K562 (cell line): ENCODE results near the gene MYLIP. TPM values are rescaled to one million over a fixed set of nuclear protein-coding genes. Genes with fewer than 3 reads are reported as not detected.

Experiments used
- ARNT ChIP-seq, 2 experiments: fragments of 450-650 bp; IDR thresholded peaks; 2 replicates each; pipeline ENCODE4 v1.6.1; 2016; ENCODE audit warnings: mild to moderate bottlenecking in 1 of 2
- HINFP ChIP-seq: fragments of 450-650 bp; conservative IDR thresholded peaks from 2 replicates; pipeline ENCODE4 v1.6.1; 2016; ENCODE audit warnings: missing genetic modification characterization, low read depth, mild to moderate bottlenecking, control low read depth, missing compliant biosample characterization
- RBM17 ChIP-seq: fragments of 200-400 bp; formaldehyde crosslinking; IDR thresholded peaks from 2 replicates; pipeline ENCODE4 v1.6.1; 2017; ENCODE audit warnings: low read depth, mild to moderate bottlenecking, low read length, borderline replicate concordance
- REST ChIP-seq, 2 experiments: fragments of 450-650 bp; formaldehyde crosslinking in 1 of 2; IDR thresholded peaks; 2 replicates each; pipeline versions ENCODE4 v1.4.0 to v1.6.1; 2014 to 2020; ENCODE audit warnings: mild to moderate bottlenecking in 2 of 2, borderline replicate concordance in 1 of 2, low read depth in 1 of 2
- TEAD4 ChIP-seq, 2 experiments: sonication (generic) in 1 of 2; formaldehyde crosslinking in 1 of 2; IDR thresholded peaks; 2 replicates each; pipeline versions ENCODE4 v1.6.1 to v1.8.0; 2012 to 2022; ENCODE audit warnings: borderline replicate concordance in 1 of 2, inconsistent platforms in 1 of 2, low read length in 1 of 2, mild to moderate bottlenecking in 1 of 2, missing genetic modification reagents in 1 of 2
- ZFP91 ChIP-seq: sonication (generic); formaldehyde crosslinking; IDR thresholded peaks from 2 replicates; pipeline ENCODE4 v1.8.0; 2022; ENCODE audit warnings: mild to moderate bottlenecking, missing genetic modification reagents
- ZNF511 ChIP-seq: sonication (generic); formaldehyde crosslinking; IDR thresholded peaks from 2 replicates; pipeline ENCODE4 v1.8.0; 2022; ENCODE audit warnings: mild to moderate bottlenecking, missing genetic modification reagents
- ZNF740 ChIP-seq, 3 experiments: fragments of 200-800 bp in 1 of 3; sonication (Bioruptor generic) in 1 of 3; sonication (generic) in 1 of 3; formaldehyde crosslinking in 1 of 3; IDR thresholded peaks; 2 replicates each; pipeline versions ENCODE4 v1.6.1 to v1.8.0; 2016 to 2022; ENCODE audit warnings: mild to moderate bottlenecking in 2 of 3, missing compliant biosample characterization in 2 of 3, missing genetic modification characterization in 2 of 3, missing genetic modification reagents in 1 of 3
- polyA plus RNA-seq, 8 experiments: library from polyadenylated mRNA; depleted of rRNA in 4 of 8; stranded (reverse) in 5 of 8; unstranded in 3 of 8; fragments of >200 nt; fragmentation: Nextera tagmentation in 2 of 8; fragmentation: Illumina TruSeq in 1 of 8; extraction: Ambion mirVana in 2 of 8; extraction: Trizol in 1 of 8; gene quantifications; 2 replicates each; pipeline versions ENCODE4 v1.2.1 to v1.2.3, GENCODE V29; 2011 to 2014; ENCODE audit warnings: inconsistent platforms in 1 of 8, missing spikeins in 1 of 8
- total RNA-seq, 7 experiments: library from RNA; depleted of rRNA in 6 of 7; stranded (reverse); fragments of >200 nt in 6 of 7; fragmentation: Illumina TruSeq in 2 of 7; extraction: Trizol in 2 of 7; gene quantifications; 2 replicates each; pipeline versions ENCODE4 v1.2.1 to v1.2.3, GENCODE V29; 2011 to 2021; ENCODE audit warnings: low replicate concordance in 1 of 7
- TF ChIP-seq, protein P1 (sequence below): IDR thresholded peaks from 3 replicates; pipeline ENCODE4 v1.6.1; 2011; ENCODE audit warnings: borderline replicate concordance, mild to moderate bottlenecking; ENCODE audit not compliant: insufficient read length, insufficient read depth

MYLIP gene
- total and polyA plus RNA-seq, 9 of the 15 experiments (the other 6 are each of a cell fraction or from before 2014, with no cell fraction given): 10.8 to 43.5 (median 31.5) TPM

DNA sequence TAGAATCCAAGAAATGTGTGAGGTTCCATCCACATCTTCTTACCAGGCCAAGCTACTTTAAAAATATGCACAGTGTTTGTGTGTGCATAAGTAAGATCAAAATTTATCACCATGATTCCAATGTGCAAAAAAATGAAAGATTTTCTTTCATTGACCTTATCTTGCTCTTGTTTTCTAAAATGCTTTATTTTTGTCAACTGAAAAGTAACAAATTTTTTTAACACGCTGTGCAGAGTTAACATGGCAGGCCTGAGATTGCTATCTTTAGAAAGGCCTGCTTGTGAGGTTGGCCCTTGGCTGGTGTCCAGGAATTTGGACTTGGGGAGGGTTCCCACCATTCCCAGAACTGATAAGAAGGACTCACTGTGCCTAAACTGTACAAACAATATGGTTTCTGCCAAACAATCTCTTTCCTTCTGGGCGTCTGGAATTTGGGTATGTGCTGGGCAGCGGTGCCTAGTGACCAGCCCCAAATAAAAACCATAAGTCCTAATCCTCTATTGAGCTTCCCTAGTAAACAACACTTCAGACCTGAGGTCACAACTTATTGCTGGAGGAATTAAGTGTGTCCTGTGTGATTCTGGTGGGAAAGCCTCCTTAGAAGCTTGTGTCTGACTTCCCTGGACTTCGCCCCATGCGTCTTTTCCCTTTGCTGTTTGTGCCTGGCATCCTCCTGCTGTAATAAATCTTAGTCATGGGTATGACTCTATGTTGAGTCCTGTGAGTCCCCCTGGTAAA is 19.8 kb upstream of the MYLIP start (continued):
- TF ChIP-seq, protein P1, sequence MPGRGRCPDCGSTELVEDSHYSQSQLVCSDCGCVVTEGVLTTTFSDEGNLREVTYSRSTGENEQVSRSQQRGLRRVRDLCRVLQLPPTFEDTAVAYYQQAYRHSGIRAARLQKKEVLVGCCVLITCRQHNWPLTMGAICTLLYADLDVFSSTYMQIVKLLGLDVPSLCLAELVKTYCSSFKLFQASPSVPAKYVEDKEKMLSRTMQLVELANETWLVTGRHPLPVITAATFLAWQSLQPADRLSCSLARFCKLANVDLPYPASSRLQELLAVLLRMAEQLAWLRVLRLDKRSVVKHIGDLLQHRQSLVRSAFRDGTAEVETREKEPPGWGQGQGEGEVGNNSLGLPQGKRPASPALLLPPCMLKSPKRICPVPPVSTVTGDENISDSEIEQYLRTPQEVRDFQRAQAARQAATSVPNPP: no peak
- TF ChIP-seq ZNF511 (CRISPR knock-in tag) (no peak), ARNT (IDR thresholded peaks at IDR 0.05) (peak in 1 of 2 experiments; percentile 50; a peak in 1 of 4 replicates), HINFP (tag) (0 out of 2 replicates have a peak, but pooled peaks have one; percentile 5), ZFP91 (no peak), RBM17 (no peak), REST (IDR thresholded peaks at IDR 0.05; ENCODE audit: borderline replicate concordance) (no peak), REST (CRISPR knock-in tag; IDR thresholded peaks at IDR 0.05; ENCODE audit: low read depth) (no peak), TEAD4 (IDR thresholded peaks at IDR 0.05; ENCODE audit: low read length) (peak; percentile 82), TEAD4 (CRISPR knock-in tag; IDR thresholded peaks at IDR 0.05; ENCODE audit: borderline replicate concordance) (no peak), ZNF740 (CRISPR knock-in tag; IDR thresholded peaks at IDR 0.05) (no peak), ZNF740 (tag; IDR thresholded peaks at IDR 0.05) (no peak)
